IPS DF 19.7 (cell line): ENCODE measurements around the gene PAPOLB.
A peak's percentile ranks its signal among the peaks of the same experiment; 100 is the strongest.

ENCODE experiments used
- DNase-seq: peaks from one replicate; pipeline ENCODE4 v3.0.0-alpha.2; 2013; ENCODE audit warnings: low read depth, low spot score

The PAPOLB gene

DNA sequence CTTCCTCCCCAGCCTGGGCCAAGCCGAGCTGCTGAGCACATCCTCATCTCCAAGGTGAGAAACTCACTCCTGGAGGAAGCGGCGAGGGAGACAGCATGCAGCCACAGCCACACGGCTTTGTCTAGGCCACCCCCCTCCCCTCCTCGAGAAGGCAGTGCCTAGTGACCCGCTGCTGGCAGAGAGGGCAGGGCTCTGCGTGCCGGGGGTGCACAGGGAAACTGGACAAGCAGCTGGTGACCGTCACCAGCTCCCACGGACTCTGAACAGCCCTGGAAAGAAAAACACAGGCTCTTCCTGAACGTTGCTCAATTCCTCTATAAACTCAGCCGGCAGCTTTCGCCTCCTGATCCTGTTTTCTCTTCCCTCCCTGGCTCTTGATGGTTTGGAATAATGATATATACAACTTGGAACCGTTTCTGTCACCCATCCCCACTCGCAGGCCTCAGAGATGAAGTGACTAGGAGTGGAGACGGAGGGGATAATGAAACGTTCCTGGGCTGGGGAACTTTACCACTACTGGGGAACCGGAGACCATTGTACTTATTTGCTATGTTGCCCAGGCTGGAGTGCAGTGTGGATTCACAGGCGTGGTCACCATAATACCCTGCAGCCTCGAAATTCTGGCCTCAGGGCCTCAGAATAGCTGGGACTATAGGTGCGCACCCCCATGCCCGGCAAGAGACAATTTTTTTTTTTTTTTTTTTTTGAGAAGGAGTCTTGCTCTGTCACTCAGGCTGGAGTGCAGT, 19.3 kb downstream of the PAPOLB start:
- DNase-seq, result no peak

DNA sequence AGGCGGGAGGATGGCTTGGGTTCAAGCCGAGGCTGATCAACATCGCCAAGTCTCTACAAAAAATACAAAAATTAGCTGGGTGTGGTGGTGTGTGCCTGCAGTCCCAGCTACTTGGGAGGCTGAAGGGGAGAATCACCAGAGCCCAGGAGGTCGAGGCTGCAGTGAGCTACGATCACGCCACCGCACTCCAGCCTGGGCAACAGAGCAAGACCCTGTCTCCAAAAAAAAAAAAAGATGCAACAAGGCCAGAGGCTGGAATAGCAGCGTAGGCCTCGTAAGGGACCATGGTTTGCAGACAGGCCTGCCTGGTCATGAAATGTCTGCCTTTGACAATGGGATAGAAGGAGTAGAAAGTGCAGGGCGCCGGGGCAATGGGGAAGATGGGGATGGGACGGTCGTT, 20.0 kb downstream of the PAPOLB start:
- DNase-seq, result no peak

DNA sequence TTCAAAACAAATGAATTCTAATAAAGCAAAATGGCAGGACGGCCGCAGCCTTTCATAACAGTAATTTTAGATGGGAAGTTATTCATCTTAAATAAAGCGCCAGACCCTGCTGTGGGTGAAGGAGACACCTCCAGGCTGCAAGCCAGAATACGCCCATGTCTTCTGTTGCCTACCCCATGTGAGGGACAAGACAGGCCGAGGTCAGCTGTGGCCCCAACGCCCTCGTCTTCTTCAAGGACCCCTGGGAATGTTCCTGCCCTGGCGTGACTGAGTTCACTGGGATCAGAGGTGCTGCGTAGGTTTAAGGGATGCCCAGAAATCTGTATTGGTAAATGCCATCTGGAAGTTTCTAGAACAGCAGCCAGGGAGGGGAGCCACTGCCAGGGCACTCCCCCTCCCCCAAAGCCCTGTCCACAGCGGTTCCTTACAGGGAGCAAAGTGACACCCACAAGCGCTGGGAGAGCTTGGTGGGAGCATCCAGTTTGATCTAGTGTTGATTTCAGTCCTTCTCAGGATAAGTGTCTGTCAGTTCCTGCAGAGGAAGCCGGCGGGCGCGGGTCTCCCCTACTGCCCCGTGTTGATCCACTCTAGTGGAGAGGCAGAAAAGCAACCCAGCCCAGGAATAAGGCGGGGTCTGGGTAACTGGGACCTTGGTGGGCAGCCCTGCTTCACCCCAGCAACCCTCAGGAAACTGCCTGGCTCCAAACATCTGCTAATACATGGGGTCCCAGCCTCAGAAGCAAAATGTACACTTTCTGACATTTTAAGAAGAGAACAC, 20.6 kb downstream of the PAPOLB start:
- DNase-seq, result no peak

DNA sequence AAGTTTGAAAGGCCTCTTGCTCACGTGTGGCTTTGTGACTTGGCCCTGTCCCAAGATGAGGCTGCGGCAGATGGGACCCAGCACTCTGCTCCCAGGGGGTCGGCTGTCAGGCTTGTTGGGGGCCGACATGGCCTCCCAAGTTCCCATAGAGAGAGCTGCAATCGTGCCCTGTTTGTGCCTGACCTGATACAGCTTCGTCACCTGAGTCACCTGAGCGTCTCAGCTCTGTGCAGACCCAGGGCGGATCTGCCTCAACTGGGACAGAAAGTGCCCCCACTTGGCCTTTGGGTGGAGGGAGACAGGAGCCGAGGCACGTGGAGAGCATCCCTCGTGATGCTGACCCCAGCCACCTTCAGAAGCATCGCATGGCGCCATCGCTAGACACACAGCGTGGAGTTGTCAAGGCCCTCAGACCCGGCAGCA, 21.7 kb downstream of the PAPOLB start:
- no peak for DNase-seq

DNA sequence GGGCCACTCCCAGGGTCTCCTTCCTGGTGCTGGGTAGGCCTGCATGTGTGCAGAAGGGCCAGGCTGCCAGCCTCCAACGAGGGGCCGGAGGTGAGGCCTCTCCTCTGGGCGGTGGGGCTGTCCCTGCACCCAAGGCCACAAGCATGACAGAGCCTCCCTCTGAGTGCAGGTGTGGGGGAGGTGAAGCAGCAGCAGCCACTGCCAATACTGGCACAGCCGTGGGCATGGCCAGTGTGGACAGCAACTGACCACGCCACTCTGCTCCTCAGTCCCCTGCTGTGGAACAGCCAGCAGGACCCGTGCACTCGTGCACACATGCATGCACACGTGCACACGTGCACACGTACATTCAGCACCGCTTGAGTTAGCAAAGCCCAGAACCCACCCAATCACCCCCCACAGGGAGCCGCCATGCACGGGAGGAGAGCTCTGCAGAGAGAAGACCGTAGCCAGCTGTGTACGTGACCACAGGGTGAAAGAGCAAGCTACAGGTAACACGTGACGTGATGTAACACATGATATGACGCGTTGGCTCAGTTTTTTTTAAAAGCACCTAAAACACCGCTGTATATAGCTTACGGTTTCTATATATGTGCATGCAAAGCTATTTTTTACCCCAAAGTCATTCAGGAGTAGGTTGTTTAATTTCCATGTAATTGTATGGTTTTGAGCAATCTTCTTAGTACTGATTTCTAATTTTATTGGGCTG, 23.1 kb downstream of the PAPOLB start:
- no peak for DNase-seq

DNA sequence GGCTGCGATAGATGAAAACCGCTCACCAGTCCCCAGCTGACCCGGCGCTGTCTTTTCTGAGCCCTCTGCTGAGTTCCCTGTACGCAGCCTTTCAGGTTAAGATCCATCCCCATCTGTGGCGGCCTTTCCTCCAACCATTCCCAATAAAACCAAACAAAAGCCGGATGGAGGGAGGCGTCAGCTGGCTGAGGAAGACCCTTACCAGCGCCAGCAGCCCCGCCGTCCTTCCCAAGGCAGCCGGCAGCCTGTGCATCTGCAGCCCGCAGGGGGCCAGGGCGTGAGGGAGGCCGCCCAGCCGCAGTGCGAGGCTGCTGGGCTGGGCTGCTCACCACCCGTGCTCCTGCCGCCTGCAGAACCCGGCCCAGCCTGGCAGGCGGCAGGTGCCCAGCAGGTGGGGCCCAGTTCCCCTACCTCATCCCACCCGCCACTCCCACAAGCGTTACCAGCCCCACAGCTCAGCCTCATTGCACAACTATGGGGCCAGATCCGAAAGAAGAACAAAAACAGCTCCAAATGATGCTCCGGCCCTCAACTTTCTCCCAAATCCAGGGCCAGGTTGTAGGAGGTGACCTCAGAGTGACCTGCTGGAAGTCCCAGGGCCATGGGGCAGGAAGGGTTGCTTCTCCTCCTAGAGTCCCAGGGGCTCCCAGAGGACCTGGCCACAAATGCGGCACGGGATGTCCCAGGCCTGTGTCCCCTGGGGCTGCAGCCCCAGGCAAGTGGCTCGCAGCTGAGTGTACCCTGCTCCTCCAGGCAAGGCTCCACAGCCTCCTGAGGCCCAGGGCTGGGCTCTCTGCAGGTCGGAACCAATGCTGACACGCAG, 23.8 kb downstream of the PAPOLB start:
- no peak for DNase-seq

DNA sequence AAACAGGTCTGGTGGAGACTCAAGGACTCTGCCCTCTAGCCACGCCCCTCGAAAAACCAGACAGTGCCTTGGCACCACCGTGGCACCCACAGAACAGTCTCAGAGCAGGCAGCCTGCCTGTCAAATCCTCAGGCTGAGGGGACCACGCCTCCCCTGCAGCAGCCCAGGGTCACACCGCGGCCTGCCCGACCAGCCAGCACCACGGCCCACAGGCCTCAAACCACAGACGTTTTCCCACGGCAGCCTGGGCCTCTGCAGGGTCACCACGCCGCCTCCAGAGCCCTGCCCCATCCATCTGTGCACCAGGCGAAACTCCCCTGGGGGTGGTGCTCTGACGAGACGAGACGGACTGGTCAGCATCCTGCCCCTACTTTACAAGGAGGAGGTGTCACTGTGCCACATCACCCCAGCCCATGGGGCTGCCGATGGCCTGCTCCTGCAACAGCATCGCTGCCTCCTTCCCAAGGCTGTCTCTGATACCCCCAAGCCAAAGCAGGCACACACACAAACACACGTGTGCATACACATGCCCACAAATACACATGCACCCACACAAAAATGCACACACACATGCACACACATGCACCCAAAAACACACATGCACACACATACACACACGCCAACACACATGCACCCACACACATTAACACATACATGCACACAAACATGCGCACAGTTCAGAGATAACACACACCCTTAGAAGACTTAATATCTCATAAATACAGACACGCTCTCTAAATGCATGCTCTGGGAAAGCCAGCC, 24.6 kb downstream of the PAPOLB start:
- DNase-seq, result no peak

DNA sequence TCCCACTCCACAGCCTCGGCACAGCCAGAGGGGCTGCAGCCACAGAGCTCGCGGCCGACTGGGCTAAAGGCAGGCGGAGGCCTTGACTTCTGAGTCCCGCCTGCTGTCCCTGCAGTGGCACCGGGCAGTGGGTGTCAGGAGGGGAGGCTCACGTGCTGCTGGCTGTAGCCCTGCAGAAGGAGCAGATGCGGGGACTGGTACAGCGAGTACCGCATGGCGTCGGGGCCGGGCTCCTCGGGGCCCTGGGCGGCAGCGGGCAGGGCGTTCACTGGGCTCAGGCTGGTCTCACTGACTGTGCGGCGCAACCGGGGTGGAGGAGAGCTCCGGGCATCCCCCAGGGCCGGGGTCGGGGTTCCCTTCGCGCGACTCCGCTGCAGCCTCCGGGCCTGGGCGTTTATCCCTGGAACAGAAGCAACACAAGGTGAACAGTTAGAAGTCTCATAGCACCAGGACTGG, 25.6 kb downstream of the PAPOLB start:
- no peak for DNase-seq

DNA sequence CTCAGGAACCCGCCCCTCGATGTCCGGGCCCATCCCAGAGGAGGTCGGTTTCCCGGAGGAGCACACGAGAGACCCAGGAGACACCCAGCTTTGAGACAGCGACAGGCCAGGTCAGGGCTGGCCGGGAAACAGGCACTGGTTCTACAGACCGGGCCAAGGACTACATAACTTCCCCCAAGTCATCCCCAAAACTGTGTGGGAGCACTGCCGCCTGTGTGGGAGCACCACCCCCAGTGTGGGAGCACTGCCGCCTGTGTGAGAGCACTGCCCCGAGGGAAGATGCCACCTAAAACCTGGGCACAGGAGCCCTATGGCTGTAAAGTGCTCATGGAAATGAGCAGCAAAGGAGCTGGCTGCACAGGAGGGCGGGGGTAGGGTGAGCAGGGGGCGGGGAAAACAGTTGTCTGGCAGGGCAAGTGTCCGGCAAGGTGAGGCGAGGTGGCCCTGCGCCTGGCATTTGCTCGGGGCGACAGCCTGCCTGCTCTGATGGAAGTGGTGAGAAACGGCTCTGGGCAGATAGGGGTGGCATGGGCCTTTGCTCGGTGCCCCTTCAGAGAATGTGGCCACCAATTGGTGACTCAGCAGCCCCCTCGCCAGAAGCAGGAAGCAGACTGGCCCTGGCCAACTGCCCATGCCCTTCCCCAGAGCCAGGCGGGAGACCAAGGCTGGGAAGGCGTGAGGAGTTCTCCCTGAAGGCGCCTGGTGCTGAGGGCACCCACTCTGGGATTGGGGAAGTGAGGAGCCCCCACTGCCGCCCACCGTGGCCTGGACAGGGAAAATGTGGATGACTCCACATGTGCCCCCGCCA, 26.2 kb downstream of the PAPOLB start:
- DNase-seq, result no peak

DNA sequence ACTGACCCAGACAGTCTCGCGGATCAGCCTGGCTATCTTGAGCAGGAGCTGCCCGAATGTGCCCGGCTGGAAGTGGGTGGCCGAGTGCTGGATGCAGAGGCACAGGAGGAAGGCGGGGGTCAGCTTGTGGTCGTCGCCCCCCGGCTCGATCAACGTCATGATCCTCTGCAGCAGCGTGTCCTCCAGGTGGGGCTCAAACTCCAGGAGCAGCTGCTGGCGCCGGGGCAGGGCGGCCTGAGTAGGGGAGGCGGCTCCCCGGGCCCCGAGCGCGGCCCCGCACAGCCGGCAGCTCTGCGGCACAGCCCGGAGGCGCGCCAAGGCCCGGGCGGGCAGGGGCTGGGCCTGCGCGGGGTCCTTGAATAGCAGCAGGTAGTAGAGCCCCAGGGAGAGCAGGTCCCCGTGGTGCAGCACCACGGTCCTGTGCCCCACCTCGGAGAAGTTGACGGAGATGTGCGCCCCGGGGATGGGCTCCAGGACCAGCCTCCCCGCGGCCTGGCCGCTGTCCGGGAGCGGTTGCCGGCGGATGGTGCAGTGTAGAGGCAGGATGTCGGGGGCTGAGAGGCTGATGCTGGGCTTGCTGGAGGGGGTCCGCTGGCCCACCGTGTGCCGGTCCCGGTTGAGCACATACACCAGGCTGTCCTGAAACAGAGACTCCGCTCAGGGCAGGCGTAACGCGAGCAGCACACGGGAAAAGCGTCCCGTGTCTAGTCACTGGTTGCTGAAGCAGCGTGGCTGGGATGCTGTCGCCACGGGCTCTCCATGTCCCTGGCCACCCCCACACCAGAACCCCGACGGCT, 27.0 kb downstream of the PAPOLB start:
- DNase-seq, result no peak

DNA sequence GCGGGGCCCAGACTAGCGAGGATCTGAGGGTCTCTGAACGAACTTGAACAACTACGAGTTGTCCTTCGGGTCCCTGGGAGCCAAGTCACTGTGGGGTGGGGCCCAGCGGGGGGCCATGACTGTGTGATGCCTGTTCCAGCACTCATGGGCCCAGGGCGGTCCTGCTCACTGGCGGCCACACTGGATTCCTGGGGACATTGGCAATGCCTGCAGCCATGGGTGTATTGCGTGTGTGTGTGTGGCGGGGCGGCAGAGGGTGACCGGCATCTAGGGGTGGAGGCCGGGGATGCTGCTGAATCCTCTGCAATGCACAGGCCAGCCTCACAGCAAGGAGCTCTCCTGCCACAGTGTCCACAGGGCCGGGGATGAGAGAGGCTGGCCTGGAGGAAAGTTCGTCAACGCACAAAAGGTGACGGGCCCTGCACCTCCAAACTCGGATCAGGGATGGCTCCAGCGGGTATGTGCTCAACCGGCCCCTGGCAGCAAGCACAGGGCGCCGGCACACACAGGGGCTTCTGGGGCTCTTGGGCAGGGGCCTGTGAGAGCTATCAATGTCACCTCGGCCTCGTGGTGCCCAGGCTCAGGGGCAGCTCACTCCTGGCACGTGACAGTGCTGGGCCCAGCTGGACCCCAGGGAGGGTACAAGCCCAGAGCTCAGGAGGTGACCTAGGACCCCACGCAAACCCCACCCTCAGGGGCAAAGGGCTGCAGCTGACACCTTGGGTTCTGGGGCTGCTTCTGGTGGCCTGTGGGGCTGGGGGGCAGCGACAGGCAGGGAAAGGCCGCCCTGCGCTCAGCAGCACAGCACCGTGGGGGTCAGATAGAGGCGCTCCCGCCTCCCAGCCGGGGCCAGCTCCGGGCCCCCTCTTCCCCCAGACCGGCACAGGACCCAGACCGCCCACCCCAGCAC, 27.9 kb downstream of the PAPOLB start:
- DNase-seq, result no peak

DNA sequence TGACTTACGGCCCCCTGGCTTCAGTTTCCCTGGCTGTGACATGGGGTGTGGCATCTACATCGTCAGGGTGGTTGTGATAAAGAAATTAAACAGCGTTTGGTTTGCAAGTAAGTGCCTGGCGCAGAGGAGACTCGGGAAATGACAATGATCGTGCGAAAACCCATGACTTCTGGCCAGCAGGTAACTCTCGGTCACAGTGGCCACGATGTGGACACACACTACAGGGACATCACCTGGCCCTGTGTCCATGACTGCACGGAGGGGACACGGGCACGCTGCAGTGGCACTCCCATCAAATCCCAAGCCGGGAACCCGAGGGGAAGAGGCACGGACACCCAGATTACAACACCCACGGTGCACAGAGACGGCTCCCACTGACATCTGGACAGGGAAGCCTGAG, 28.7 kb downstream of the PAPOLB start:
- DNase-seq, result no peak

DNA sequence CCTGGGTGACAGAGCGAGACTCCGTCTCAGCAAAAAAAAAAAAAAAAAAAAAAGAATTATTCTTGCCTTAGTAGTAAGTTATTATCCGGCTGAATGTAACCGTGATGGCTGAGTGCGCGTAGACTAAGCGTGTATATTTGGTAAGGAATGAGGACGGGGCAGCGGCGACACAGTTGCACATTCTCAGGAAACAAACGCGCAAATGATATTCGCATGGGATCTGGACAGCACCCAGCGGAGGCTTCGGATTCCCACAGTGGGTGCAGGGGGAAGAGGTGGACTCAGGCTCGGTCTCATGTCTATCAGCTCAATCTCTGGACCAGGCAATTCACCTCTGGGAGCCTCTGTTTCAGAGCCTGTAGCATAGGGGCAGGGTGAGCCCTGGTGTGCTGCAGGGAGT, 29.1 kb downstream of the PAPOLB start:
- DNase-seq, result no peak

DNA sequence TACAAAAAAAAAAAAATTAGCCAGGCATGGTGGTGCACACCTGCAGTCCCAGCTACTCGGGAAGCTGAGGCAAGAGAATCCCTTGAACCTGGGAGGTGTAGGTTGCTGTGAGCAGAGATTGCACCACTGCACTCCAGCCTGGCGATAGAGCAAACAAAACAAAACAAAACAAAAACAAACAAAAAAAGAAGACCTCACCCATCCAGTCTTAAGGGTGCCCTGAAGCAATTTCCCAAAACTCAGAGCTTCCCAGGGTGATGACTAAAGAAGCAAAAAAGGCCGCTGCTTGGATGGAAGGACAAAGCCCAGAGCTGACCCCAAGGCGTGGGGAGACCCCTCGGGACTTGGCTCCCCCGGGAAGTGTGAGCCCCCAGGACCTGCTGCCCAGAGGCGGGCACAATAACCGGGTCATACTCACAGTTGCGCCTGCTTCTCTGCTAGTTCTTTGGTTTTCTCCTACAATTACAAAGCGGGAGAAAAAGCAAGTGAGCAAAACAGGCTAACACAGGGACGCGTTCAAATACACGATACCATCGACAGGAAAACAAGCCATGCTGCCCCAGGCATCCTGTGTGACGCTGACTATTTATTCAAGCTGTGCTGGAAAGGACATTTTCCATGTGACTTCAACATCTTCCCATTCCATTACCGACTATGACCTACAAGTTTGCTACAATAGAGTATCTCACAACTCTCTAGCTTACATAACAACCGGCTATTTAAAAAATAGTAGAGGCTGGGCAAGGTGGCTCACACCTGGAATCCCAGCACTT, 29.9 kb downstream of the PAPOLB start:
- DNase-seq, result no peak

DNA sequence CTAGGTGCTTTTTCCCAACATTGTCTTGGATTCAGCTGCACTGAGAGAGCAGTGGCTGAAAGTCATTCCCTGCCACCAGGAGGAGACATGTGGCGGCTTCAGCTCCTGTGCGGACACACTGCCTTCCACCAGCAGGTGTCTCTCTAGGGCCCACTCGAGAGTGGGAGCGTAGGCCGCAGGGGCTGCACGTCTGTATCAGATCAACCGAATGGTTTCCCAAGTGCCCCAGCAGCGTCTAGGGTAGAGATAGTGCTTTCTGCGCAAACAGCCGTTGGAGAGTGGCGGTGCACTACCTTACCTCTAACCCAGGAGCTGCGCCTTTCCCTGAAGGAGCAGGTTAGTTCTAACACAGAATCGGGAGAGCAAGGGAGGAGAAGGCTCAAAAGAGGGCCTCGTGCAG, 31.7 kb downstream of the PAPOLB start:
- peak; percentile 67 for DNase-seq

DNA sequence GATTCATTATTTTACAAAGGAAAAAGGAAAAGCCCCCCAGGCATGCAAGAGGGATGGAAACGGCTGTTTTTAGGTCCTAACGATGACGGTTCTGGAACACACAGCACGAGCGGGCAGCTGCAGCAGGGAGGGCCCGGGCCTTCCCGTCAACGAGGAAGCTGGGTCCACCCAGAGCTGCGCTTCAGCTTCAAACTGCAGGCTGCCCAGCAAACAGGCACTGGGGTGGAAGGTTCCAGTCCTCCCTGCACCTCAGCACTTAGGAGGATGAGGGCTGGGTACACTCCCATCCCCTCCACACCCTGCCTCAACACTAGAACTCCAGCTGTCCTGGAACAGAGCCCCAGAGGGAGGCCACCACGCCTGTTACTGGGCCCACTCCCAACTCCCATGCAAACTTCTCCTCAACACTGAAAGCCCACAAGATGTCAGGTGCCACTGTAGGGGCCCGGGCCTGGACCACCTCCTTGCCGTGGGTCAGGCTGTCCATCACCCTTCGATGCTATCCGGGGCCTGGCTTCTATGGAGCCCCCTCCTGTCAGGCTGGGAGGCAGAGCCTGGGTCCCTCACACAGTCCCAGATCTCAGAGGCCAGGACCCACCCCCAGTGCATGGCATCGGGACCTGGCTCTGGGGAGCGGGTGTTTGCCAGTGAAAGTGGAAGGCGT, 33.0 kb downstream of the PAPOLB start:
- no peak for DNase-seq

DNA sequence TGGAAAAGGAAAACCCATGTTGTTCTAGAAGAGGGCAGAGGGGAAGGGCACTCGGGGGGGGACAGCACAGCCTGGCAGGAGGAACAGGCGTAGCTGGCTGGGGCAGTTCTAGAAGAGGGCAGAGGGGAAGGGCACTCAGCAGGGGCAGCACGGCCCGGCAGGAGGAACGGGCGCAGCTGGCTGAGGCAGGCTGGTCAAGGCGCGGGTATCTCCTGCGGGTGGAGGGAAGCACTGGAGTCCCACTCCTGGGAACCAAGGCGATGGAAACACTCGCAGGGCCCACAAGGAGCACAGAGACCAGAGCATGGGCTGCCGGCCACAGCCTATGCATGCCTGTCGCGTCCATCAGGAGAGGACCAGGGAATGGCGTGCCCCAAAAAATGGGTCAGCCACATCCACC, 36.7 kb downstream of the PAPOLB start:
- DNase-seq, result no peak
